Keratinocyte (primary cell): Measurements from ENCODE around the gene MRPL24.

Source experiments
- CTCF ChIP-seq, 3 experiments: IDR thresholded peaks in 1 of 3; conservative IDR thresholded peaks in 1 of 3; optimal IDR thresholded peaks in 1 of 3; 2 replicates in 2 of 3; 3 replicates in 1 of 3; pipeline versions ENCODE3 to v1.5.1; 2011; ENCODE audit warnings: low read length in 3 of 3, mild to moderate bottlenecking in 3 of 3, moderate library complexity in 2 of 3, control low read depth in 1 of 3, inconsistent platforms in 1 of 3; ENCODE audit not compliant: insufficient read depth in 2 of 3; ENCODE audit errors: extremely low read depth in 1 of 3
- EZH2 ChIP-seq: IDR thresholded peaks from one replicate; pipeline ENCODE4 v1.6.1; 2012; ENCODE audit warnings: inconsistent platforms, mild to moderate bottlenecking, low read length, moderate library complexity

DNA sequence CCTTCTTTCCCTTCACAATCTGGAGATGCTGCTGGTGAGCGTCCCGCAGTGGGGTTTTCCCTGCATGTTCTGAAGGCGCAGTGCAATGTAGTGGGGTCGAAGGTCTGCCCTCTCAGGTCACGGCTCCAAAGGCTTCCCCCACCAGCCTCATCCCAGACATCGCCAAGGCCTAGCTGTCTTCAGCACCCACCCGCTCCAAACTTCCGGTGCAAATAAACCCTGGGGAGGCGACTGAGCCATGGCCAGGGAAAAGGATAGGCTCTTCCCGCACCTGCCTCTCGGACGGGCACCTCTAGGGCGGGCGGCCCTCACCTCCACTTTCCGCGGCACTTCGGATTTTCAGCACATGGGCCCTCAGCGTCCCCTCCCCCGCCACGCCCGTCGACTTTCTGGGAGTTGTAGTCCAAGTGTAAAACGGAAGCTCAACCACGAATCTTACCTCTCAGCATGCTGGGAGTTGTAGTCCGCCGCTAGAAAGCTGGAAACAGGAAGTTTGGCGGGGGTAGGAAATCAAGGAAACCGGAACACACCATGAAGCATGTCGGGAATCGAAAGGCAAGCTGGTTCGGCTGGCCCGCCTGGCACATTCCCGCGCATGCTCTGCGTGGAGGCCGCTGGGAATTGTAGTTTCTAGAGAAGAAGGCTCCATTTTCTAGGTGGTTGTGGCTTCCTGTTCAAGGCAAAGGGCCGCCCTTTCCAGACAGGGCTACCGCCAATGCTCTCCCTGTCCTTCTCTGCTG, at the start of gene MRPL24:
- no peak for TF ChIP-seq CTCF (optimal IDR thresholded peaks at IDR 0.05 in 1 of 3, IDR thresholded peaks at IDR 0.05 in 1 of 3, conservative IDR thresholded peaks at IDR 0.05 in 1 of 3; ENCODE audit: extremely low read depth in 1 of 3, insufficient read depth in 2 of 3, low read length in 3 of 3)
- TF ChIP-seq EZH2 = no peak
